HL-60 (cell line): ENCODE data around the gene ANAPC2.

Experiments used
- GABPA ChIP-seq: IDR thresholded peaks from 2 replicates; pipeline ENCODE4 v1.6.1; 2012; ENCODE audit warnings: low read depth
- POLR2AphosphoS5 ChIP-seq: IDR thresholded peaks from 2 replicates; pipeline ENCODE4 v1.6.1; 2012; ENCODE audit warnings: low read depth
- TF ChIP-seq, protein P1 (sequence below): IDR thresholded peaks from one replicate; pipeline ENCODE4 v1.5.1; 2011; ENCODE audit warnings: low read length, control low read depth, inconsistent platforms; ENCODE audit not compliant: insufficient read depth

DNA sequence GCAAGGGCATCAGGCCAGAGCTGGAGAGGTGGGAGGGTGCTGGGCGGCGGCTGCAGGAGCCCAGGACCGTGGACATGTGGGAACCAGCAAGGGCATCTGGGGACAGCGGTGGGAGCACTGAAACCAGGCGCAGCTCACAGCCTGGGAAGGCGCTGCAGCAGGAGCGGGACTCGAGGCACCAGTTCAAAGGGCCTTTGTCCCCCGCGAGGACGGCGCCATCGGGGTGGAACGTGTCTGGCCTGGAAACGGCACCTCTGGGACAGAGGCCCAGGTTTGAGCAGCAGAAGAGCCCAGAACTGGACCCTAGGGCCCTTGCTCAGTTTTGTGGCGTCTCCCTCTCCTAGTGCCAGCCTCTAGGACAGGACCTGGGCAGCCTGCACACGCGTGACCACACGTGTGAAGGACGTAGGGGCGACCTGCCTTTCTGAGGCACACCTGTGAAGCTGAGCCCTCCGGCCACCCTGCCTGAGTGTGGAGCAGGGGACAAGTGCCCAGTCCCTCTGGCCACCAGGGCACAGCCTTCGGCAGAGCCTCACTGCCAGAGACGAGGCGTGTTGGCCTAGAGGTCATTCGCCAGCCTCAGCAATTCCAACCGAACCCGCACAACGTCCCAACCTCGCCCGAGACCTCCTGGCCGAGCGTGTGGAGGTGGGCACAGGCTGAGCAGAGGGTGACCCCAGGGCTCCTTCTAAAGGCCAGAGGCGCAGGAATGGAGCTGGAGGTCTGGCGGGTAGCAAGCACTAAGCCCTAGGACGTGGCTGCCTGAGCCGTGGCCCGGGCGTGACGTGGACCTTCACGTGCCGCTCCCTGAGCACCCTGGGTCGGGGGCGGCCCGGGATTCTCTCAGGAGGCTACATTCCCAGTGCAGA, 14.3 kb downstream of the ANAPC2 start:
- TF ChIP-seq, protein P1, sequence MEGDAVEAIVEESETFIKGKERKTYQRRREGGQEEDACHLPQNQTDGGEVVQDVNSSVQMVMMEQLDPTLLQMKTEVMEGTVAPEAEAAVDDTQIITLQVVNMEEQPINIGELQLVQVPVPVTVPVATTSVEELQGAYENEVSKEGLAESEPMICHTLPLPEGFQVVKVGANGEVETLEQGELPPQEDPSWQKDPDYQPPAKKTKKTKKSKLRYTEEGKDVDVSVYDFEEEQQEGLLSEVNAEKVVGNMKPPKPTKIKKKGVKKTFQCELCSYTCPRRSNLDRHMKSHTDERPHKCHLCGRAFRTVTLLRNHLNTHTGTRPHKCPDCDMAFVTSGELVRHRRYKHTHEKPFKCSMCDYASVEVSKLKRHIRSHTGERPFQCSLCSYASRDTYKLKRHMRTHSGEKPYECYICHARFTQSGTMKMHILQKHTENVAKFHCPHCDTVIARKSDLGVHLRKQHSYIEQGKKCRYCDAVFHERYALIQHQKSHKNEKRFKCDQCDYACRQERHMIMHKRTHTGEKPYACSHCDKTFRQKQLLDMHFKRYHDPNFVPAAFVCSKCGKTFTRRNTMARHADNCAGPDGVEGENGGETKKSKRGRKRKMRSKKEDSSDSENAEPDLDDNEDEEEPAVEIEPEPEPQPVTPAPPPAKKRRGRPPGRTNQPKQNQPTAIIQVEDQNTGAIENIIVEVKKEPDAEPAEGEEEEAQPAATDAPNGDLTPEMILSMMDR = no peak
- TF ChIP-seq POLR2AphosphoS5 = peak; percentile 3; the same call in 1 of the 2 replicates
- TF ChIP-seq GABPA = no peak
